ENCODE measurements around the gene PLCXD1. TPM values are rescaled to one million over a fixed set of nuclear protein-coding genes. Genes with fewer than 3 reads are reported as not detected.

Gene PLCXD1
- total RNA-seq, 1 donor, result 3.3 TPM

DNA sequence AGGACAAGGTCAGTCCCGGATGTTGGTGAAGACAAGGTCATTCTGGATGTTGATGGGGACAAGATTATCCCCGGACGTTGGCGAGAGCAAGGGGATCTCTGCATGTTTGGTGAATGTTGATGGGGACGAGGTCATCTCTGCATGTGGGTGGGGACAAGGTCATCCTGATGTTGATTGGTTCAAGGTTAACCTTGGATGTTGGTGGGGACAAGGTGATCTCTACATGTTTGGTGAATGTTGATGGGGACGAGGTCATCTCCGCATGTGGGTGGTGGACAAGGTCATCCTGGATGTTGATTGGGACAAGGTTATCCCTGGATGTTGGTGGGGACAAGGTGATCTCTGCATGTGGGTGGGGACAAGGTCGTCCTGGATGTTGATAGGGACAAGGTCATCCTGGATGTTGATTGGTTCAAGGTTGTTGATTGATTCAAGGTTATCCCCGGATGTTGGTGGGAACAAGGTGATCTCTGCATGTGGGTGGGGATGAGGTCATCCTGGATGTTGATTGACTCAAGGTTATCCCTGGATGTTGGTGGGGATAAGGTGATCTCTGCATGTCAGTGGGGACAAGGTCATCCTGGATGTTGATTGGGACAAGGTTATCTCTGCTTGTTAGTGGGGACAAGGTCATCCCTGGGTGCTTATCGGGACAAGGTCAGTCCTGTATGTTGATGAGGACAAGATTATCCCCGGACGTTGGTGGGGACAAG, 28.8 kb upstream of the PLCXD1 start:
- Histone ChIP-seq H2AFZ (ENCODE audit: low read length) (no peak overlapping the region), H3K27me3 (ENCODE audit: insufficient read depth, low read length) (no peaks in the 10 kb centered on the region), H3K79me2 (ENCODE audit: insufficient read depth, low read length) (no peaks in the 10 kb centered on the region), H3K4me3 (ENCODE audit: insufficient read depth, low read length) (no peak overlapping the region), H3K27ac (ENCODE audit: low read depth, low read length) (no peak overlapping the region), H3K4me2 (ENCODE audit: insufficient read depth, low read length) (no peak overlapping the region), H3K9me3 (ENCODE audit: low read depth, low read length) (no peaks in the 10 kb centered on the region), H3K36me3 (ENCODE audit: insufficient read depth, low read length) (no peaks in the 10 kb centered on the region), H4K20me1 (ENCODE audit: insufficient read depth, low read length) (no peaks in the 10 kb centered on the region), H3K4me1 (ENCODE audit: insufficient read depth, low read length) (no peaks in the 10 kb centered on the region)
- TF ChIP-seq CTCF (IDR thresholded peaks at IDR 0.05; ENCODE audit: extremely low read depth, low read depth, low read length), result no peak
- peak; percentile 46 for DNase-seq (ENCODE audit: insufficient read length, low spot score, missing footprints)

DNA sequence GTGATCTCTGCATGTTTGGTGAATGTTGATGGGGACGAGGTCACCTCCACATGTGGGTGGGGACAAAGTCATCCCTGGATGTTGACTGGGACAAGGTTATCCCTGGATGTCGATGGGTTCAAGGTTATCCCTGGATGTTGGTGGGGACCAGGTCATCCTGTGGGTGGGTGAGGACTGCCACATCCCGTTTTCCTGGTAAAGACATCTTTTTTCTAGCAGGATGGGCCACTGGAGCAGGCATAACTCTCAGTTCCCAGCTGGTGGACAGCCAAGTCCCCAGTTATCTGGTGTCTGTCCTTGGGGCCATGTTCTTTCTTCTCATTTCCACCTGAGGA, 28.3 kb upstream of the PLCXD1 start:
- no peak overlapping the region for H3K4me2 ChIP-seq (ENCODE audit: insufficient read depth, low read length)
- no peaks in the 10 kb centered on the region for H3K4me1 ChIP-seq (ENCODE audit: insufficient read depth, low read length)
- H3K27ac ChIP-seq (ENCODE audit: low read depth, low read length), result no peak overlapping the region
- H3K9me3 ChIP-seq (ENCODE audit: low read depth, low read length), result no peaks in the 10 kb centered on the region
- H3K79me2 ChIP-seq (ENCODE audit: insufficient read depth, low read length), result no peaks in the 10 kb centered on the region
- TF ChIP-seq CTCF (IDR thresholded peaks at IDR 0.05; ENCODE audit: extremely low read depth, low read depth, low read length), result no peak
- H4K20me1 ChIP-seq (ENCODE audit: insufficient read depth, low read length), result no peaks in the 10 kb centered on the region
- no peaks in the 10 kb centered on the region for H3K36me3 ChIP-seq (ENCODE audit: insufficient read depth, low read length)
- no peaks in the 10 kb centered on the region for H3K27me3 ChIP-seq (ENCODE audit: insufficient read depth, low read length)
- H3K4me3 ChIP-seq (ENCODE audit: insufficient read depth, low read length), result no peak overlapping the region
- DNase-seq (ENCODE audit: insufficient read length, low spot score, missing footprints), result peak; percentile 37
- no peak overlapping the region for H2AFZ ChIP-seq (ENCODE audit: low read length)

GRCh38 chrX:253451-254297, 27.5 kb upstream of the PLCXD1 start:
- no peaks in the 10 kb centered on the region for H4K20me1 ChIP-seq (ENCODE audit: insufficient read depth, low read length)
- H3K27ac ChIP-seq (ENCODE audit: low read depth, low read length), result no peak overlapping the region
- H3K4me2 ChIP-seq (ENCODE audit: insufficient read depth, low read length), result no peak overlapping the region
- H3K9me3 ChIP-seq (ENCODE audit: low read depth, low read length), result no peaks in the 10 kb centered on the region
- no peak overlapping the region for H3K4me3 ChIP-seq (ENCODE audit: insufficient read depth, low read length)
- H3K27me3 ChIP-seq (ENCODE audit: insufficient read depth, low read length), result no peaks in the 10 kb centered on the region
- H2AFZ ChIP-seq (ENCODE audit: low read length), result no peak overlapping the region
- no peaks in the 10 kb centered on the region for H3K4me1 ChIP-seq (ENCODE audit: insufficient read depth, low read length)
- no peaks in the 10 kb centered on the region for H3K79me2 ChIP-seq (ENCODE audit: insufficient read depth, low read length)
- DNase-seq (ENCODE audit: insufficient read length, low spot score, missing footprints), result peak; percentile 71
- H3K36me3 ChIP-seq (ENCODE audit: insufficient read depth, low read length), result no peaks in the 10 kb centered on the region
- TF ChIP-seq CTCF (IDR thresholded peaks at IDR 0.05; ENCODE audit: extremely low read depth, low read depth, low read length), result no peak

GRCh38 chrX:254630-255215, 26.5 kb upstream of the PLCXD1 start:
- H2AFZ ChIP-seq (ENCODE audit: low read length), result no peak overlapping the region
- no peaks in the 10 kb centered on the region for H3K27me3 ChIP-seq (ENCODE audit: insufficient read depth, low read length)
- no peaks in the 10 kb centered on the region for H3K9me3 ChIP-seq (ENCODE audit: low read depth, low read length)
- H3K4me3 ChIP-seq (ENCODE audit: insufficient read depth, low read length), result no peak overlapping the region
- no peak overlapping the region for H3K27ac ChIP-seq (ENCODE audit: low read depth, low read length)
- H3K4me1 ChIP-seq (ENCODE audit: insufficient read depth, low read length), result no peaks in the 10 kb centered on the region
- no peaks in the 10 kb centered on the region for H3K36me3 ChIP-seq (ENCODE audit: insufficient read depth, low read length)
- no peaks in the 10 kb centered on the region for H4K20me1 ChIP-seq (ENCODE audit: insufficient read depth, low read length)
- no peak for TF ChIP-seq CTCF (IDR thresholded peaks at IDR 0.05; ENCODE audit: extremely low read depth, low read depth, low read length)
- H3K79me2 ChIP-seq (ENCODE audit: insufficient read depth, low read length), result no peaks in the 10 kb centered on the region
- peak; percentile 48 for DNase-seq (ENCODE audit: insufficient read length, low spot score, missing footprints)
- H3K4me2 ChIP-seq (ENCODE audit: insufficient read depth, low read length), result no peak overlapping the region
